ENCODE measurements around the gene SLC25A30. TPM values are rescaled to one million over a fixed set of nuclear protein-coding genes. Genes with fewer than 3 reads are reported as not detected.
A peak's percentile ranks its signal among the peaks of the same experiment; 100 is the strongest.
"Not testable (repeated sequence)": the region's sequence is repeated elsewhere in the genome, so short reads cannot be mapped to it uniquely, and the experiment has no call there.

The SLC25A30 gene
- polyA plus RNA-seq, 4 donors = 22.4 to 32.4 (median 29.1) TPM

DNA sequence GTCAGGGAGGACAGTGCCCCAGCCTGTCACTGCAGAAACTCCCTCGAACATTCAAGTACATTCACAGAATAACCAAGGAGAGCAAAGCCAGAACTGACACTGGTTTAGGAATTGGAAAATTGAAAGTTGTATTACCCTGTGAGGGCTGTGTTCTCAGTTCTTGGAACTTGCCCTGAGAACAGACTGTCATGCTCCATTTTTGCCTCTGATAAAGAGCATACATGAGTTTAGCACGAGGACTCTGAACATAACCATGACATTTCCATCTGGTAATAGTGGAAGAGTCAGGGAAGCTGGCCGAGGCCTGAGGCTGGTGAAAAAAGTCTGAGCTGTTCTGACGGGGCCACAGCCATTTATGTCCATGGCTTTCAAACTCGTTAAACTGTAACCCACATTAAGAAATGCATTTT lies 15.2 kb upstream of the SLC25A30 start:
- no peak for DNase-seq (ENCODE audit: low read depth in 4 of 4, low spot score in 3 of 4)

DNA sequence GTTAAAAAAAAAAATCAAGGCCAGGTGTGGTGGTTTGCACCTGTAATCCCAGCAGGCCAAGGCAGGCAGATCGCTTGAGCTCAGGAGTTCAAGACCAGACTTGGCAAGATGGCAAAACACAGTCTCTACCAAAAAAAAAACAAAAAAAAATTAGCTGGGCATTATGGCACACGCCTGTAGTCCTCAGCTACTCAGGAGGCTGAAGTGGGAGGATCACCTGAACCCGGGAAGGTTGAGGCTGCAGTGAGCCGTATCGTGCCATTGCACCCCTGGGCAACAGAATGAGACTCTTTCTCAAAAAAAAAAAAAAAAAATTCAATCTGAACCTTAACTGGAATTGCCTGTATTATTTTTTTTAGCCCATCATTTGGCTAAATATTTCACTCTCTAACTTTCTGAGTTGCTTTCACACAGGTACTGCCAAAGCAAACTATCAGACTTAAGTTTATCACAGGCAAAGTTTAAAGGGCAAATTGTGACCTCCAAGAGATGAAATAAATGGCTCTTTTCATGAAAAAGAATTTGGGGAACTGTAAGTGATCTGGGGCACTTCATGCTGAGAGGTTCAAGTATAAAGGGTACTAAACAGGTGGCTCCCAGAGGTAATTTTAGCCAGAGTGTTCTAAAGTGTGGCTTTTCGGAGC lies 14.7 kb upstream of the SLC25A30 start:
- DNase-seq (ENCODE audit: low read depth in 4 of 4, low spot score in 3 of 4) = no peak

DNA sequence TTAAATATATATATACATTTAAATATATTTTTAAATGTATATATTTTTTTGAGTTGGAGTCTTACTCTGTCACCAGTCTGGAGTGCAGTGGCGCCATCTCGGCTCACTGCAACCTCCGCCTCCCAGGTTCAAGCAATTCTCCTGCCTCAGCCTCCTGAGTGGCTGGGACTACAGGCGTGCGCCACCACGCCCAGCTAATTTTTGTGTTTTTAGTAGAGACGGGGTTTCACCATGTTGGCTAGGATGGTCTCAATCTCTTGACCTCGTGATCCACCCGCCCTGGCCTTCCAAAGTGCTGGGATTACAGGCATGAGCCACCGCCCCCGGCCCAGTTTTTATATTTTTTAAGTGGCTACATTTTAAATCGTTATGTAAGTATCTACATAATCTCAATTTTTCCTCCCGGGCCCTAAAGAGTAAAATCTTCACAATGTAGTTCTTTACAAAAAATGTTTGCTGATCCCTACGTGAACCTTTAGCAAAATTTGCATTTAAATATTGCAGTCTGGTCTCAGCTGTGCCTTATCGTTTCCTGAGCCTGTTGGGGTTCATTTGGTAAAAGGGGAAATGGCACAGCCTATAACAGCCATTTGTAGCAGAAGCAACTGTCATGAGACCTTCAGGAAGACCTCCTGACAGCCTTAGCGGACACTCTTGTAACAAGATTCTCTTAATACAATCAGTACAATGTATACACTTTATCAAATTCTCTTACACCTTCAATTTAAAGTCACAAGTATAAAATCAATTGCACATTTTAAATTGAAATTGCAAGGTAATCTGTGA lies 8.1 kb upstream of the SLC25A30 start:
- not testable (repeated sequence) for DNase-seq (ENCODE audit: low read depth in 4 of 4, low spot score in 3 of 4)

DNA sequence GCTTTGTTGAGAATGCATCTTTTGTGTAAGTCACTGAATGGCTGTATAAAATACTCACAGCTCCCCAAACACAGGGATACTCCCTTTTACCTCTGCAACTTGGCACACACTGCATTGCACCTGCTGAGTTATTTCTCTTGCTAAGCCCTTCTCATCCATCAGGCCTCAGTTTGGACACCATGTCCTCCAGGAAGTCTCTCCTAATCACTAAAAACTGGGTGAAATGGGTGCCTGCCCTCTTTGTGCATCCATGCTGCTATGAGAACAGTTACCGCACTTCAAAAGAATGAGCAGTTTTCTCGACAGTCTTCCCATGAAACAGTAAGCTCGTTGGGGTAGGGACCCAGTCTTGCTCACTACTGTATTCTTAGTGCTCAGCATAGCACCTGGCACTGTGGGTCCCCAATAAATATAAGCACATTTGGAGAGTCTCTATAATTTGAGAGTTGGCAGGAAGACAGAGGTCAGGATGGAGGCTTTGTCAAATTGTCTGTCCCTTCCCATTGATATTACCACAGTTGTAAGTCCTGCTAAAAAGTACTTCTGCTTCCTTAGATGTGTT lies 4.6 kb upstream of the SLC25A30 start:
- no peak for DNase-seq (ENCODE audit: low read depth in 4 of 4, low spot score in 3 of 4)

DNA sequence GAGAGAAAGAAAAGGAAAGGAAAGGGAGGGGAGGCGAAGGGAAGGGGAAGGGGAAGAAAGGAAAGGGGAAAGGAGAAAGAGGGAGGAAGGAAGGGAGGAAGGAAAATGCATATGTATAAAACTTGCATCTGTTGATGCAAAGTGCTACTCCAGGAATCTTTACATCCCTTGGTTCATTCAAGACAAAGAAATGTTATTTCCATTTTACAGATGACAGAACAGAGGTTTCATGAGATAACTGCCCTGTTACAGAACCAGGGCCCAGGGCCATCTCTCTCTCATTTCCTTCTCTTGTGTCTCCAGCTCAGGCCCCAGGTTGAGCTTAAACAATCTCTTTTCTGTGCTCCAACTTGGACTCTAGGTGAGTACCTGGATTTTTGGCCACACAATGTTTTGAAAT lies 1.8 kb upstream of the SLC25A30 start:
- no peak for DNase-seq (ENCODE audit: low read depth in 4 of 4, low spot score in 3 of 4)

DNA sequence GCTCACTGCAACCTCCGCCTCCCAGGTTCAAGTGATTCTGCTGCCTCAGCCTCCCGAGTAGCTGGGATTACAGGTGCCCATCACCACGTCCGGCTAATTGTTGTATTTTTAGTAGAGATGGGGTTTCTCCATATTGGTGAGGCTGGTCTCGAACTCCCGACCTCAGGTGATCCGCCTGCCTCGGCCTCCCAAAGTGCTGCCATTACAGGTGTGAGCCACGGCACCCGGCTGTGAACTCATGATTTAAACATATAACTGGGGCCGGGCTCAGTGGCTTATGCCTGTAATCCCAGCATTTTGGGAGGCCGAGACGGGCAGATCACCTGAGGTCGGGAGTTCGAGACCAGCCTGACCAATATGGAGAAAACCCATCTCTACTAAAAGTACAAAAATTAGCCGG lies 1.2 kb upstream of the SLC25A30 start:
- not testable (repeated sequence) for DNase-seq (ENCODE audit: low read depth in 4 of 4, low spot score in 3 of 4)

DNA sequence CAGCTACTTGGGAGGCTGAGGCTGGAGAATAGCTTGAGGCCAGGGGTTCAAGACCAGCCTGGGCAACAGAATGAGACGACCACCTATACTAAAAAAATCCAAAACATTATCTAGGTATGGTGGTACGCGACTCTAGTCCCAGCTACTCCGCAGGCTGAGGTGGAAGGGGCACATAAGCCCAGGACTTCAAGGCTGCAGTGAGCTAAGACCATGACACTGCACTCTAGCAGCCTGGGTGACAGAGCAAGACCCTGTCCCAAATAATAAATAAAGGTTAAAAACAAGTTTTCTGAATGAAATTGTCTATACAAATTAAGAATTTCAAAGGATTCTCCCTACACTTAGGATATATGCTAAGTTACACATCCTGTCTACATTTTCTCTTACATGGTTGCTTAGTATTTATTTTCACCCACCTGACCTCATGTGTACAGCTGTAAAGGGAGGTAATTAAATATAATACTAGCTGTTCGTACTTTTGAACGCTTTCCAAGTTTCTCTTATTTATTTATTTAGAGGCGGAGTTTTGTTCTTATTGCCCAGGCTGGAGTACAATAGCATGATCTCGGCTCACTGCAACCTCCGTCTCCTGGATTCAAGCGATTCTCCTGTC lies 1.6 kb downstream of the SLC25A30 start:
- DNase-seq (ENCODE audit: low read depth in 4 of 4, low spot score in 3 of 4) = no peak

DNA sequence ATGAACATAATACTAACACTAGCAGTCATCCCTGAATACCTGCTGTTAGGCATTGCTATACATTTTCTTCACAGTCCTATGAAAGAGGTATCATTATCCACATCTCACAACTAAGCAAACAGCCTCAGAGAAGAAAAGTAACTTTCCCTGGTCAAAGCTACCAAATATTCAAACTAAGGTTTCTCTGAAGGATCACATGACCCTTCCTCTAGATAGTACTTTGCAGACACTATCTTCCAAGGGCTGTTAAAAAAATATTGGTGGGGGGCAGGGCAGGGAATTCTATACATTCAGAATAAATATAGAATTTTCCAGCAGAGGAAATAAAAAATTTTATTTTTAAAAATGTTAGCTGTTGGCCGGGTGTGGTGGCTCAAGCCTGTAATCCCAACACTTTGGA lies 3.1 kb downstream of the SLC25A30 start:
- DNase-seq (ENCODE audit: low read depth in 4 of 4, low spot score in 3 of 4) = no peak

DNA sequence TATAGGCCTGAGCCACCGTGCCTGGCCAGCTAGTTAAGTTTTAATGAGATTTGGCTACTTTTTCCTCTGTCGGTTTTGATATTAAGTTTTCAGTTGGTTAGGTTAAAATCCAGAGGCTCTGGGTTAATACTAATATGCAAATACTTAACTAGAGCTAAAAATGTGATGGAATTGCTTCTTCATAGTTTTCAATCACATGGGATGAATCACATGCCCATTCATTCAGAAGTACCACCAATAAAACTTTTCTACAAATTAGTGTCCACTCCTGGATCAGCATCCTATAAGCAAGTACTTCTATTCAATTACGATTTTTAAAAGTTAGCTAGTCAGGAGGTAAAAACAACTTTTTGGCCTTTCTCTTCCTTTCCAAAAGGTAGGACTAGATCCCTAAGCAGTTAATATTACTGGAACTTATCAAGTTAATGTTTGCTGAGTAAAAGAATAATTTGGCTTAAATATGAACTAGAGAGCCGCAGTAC lies 4.3 kb downstream of the SLC25A30 start:
- DNase-seq (ENCODE audit: low read depth in 4 of 4, low spot score in 3 of 4) = peak in 1 of 4 donors; percentile 20

DNA sequence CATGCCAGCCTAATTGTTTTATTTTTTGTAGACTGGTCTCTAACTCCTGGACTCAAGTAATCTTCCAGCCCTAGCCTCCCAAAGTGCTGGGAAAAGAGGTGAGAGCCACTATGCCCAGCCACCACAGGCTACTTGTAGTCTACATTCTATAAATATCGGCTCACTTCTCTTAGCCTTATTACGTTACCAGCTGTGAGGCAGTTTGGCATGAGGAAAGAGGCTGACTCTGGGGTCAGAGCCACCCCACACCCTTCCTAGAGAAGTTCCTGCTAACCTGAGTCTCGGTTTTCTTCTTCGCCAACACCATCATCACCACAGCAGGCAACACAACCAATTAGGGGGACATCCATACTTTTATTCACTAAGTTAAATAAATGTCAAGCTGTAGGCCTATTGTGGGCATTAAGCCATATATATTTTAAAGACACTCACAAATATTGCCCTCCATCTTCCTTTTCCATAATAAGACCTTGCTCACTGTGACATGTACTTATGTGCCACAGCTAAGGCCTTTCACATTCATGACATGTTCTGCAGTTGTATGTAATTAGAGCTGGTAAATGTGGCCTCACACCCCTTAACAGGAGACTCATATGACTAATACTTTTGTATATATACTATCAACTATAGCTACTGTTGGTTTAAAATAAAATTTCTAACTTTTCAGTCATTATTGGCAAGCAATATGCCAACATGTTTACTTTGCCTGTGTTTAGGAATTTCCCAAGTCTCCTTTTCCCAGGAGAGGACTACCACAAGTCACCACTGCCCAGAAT lies 5.7 kb downstream of the SLC25A30 start:
- no peak for DNase-seq (ENCODE audit: low read depth in 4 of 4, low spot score in 3 of 4)

DNA sequence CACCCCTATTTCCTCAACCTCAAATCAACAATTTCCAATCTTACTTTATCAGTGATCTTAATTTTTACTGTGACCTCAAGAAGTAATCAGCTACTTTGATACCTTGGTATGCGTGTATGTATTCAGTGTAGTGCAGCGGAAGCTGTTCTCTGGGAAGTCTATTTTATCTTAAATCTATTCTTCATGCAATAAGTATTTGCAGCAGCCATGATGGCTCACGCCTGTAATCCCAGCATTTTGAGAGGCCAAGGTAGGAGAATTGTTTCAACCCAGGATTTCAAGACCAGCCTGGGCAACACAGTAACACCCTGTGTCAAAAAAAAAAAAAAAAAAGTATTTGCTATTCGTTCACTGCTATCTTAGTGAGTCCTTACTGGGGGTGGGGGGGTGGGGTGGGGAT lies 6.5 kb downstream of the SLC25A30 start:
- no peak for DNase-seq (ENCODE audit: low read depth in 4 of 4, low spot score in 3 of 4)

DNA sequence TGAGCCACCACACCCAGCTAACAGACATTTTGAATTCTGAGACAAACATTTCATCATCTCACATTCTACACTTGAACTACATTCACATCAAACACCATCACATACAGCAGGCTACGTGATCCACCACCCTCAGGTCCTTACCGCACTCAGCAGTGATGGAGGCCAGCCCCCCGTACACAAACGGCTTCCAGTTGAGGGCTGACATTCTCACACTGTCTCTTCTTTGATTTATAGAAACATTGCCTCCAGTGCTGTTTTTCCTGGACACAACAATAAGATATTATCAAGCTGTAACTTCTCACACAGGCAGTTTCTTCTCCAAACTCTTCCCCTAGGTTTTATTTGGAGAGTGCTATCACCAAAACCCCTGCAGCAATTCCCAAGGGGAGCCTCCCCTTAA lies 7.0 kb downstream of the SLC25A30 start:
- no peak for DNase-seq (ENCODE audit: low read depth in 4 of 4, low spot score in 3 of 4)

DNA sequence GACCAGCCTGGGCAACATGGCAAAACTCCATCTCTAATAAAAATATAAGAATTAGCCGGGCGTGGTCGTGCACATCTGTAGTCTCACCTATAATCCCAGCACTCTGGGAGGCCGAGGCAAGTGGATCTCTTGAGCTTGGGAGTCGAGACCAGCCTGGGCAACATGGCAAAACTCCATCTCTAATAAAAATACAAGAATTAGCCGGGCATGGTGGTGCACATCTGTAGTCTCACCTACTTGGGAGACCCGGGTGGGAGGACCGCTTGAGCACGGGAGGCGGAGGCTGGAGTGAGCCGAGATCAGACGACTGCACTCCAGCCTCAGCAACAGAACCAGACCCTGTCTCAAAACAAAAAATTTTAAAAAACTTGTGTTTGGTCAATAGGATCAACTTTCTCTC lies 7.7 kb downstream of the SLC25A30 start:
- DNase-seq (ENCODE audit: low read depth in 4 of 4, low spot score in 3 of 4) = no peak

DNA sequence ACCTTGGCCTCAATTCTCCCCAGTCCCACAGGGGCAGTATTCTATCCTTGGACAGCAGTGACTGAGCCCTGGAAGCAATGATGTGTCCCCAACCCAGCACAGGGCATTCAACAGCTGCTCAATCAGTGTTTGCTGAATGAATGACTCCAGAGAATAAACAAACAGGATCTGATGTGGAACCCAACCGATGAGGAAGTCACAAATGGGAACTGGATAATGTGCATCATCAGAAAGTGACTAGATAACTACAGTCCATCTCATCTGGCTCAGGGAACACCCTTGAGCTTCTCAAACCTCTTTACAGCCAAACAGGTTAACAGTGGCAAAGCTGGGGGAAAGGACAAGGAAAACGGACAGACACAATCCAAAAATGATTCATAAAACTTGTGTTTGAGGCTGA lies 8.2 kb downstream of the SLC25A30 start:
- no peak for DNase-seq (ENCODE audit: low read depth in 4 of 4, low spot score in 3 of 4)

DNA sequence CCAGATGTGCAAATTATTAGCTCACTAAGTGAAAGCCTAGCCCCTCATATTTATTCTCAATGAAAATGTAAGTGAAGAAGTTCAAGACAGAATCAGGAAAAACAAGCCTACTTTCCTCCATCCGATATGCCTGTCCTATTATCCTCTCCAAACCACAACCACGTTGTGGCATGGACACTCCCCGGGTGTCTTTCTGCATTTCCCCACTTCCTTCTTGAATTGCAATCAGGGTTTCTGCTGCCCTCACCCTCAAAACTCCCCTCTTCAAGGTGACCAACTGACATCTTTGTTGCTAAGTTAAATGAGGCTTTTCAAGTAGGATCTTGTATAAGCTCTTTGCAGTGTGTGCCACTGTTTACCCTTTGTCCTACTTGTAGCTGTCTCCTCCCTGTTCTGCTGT lies 11.8 kb downstream of the SLC25A30 start:
- DNase-seq (ENCODE audit: low read depth in 4 of 4, low spot score in 3 of 4) = no peak

DNA sequence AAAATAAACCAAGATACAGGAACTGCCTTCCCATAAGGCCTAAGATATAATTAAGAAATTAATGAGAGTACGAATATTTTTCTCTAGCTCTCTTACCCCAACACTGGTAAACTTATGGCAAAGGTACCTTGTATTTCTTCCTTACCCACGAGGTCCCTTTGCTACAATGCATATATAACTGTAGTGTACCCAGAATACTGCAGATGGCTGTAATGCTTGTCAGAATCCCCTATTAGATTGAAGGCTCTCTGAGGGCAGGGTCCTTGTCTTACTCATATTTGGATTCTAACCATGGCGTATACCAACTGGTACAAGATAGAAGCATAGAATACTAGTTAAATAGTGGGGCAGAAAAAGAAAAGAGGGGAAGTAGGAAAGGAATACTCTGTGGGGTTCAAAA lies 15.1 kb downstream of the SLC25A30 start:
- DNase-seq (ENCODE audit: low read depth in 4 of 4, low spot score in 3 of 4) = no peak

DNA sequence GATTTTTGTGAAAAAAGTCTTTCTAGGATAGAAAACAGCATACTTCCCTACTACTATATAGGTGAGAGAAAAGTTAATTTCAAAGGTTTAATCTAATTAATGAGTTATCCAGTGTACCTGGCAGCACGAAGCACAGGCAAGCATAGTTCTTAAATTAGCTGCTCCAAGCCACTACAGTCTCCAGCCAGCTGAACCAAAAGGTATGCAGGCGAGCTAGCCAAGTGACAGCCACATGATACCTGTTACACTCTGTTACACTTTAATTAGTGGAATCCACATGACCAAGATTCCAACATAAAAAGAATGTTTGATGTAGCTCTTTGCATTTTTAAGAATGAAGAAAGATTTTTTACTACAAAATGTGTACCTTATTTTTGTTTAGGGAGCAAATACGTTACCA lies 15.5 kb downstream of the SLC25A30 start:
- peak in 1 of 4 donors; percentile 36 for DNase-seq (ENCODE audit: low read depth in 4 of 4, low spot score in 3 of 4)

DNA sequence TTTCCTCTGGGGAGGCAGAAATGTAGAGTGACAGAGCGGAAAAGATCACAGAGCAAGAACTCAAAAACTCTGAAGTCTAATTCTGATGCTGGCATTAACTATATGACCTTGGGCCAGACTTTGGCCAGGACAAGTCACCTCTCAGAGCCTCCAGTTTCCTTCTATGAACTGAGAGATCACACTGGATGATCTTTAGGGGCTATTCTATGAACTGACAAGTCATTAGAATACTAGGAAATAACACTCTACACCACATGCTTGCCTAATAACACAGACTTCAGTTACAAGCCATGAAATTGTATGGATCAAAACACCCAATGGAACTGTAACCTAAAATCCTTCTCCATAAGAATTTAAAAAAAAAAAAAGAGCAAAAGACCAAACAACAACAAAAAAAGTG lies 16.9 kb downstream of the SLC25A30 start:
- DNase-seq (ENCODE audit: low read depth in 4 of 4, low spot score in 3 of 4) = no peak

DNA sequence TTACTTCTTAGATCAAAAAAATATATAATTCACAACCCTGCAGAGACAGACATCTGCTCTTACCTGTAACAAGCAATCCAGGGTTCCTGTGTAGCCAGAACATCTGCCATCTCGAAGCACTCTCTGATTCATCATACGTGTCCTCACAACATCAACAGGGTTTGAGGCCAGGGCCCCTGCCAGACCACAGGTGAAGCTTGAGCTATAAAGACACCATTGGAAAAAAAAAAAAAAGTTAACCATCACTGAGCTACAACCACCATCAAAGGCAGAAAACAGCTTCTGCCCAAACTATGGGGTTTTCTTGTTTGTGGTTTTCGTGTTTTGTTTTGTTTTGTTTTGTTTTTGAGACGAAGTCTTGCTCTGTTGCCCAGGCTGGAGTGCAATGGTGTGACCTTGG lies 19.3 kb downstream of the SLC25A30 start:
- DNase-seq (ENCODE audit: low read depth in 4 of 4, low spot score in 3 of 4) = no peak

DNA sequence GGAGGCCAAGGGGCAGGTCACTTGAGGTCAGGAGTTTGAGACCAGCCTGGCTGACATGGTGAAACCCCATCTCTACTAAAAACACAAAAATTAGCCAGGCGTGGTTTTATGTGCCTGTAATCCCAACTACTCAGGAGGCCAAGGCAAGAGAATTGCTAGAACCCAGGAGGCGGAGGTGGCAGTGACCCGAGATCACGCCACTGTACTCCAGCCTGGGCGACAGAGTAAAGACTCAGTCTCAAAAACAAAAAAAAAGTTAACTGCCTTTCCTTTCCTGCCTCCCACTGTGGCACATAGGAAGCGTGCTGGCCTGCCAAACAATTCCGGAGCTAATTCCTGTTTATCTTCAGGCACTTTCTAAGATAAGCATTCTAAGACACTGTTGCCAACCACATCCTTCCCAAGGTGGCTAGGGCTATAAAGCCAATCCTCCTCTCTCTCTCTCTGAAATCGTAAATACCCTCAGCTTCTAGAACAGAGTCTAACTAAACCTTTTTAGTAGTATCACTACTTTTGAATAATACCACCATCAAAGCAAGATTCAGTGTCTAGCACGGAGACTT lies 21.6 kb downstream of the SLC25A30 start:
- no peak for DNase-seq (ENCODE audit: low read depth in 4 of 4, low spot score in 3 of 4)

Measured in right renal pelvis (tissue), 4 donors.